HL-60/S4 (cell line): ENCODE measurements around the gene PLBD2.

Experiments
- in situ Hi-C: fragments of 300-500 bp; cut with MboI; formaldehyde crosslinking; loops from 2 replicates; pipeline ENCODE4 v1.14.3; 2022; ENCODE audit warnings: low sequenced_read_pairs

Gene PLBD2

GRCh38 chr12:113358381-113359132 is at the start of gene PLBD2:
Gene PLBD2, plus strand, starts transcription at chr12:113358587. Its CDS starts 14 bp downstream, at chr12:113358601.
- in situ Hi-C loops: no loop called here

- in situ Hi-C loops: no loop called here
These were observed 47.9 kb upstream of the PLBD2 start for GRCh38 chr12:113310489-113310888.

- in situ Hi-C loops: no loop called here
These were observed 44.3 kb upstream of the PLBD2 start for GRCh38 chr12:113314121-113314529.

GRCh38 chr12:113315358-113315757 is 43.0 kb upstream of the PLBD2 start:
- in situ Hi-C loops: no loop called here

GRCh38 chr12:113316155-113316554 is 42.2 kb upstream of the PLBD2 start:
- in situ Hi-C loops: no loop called here

- in situ Hi-C loops: no loop called here
These were observed 41.3 kb upstream of the PLBD2 start for GRCh38 chr12:113317122-113317521.

GRCh38 chr12:113318046-113318656 is 40.2 kb upstream of the PLBD2 start:
- in situ Hi-C loops: no loop called here

GRCh38 chr12:113318900-113319628 is 39.3 kb upstream of the PLBD2 start:
- in situ Hi-C loops: no loop called here

GRCh38 chr12:113320401-113320800 is 38.0 kb upstream of the PLBD2 start:
- in situ Hi-C loops: no loop called here

GRCh38 chr12:113322343-113322742 is 36.0 kb upstream of the PLBD2 start:
- in situ Hi-C loops: no loop called here

- in situ Hi-C loops: no loop called here
These were observed 32.5 kb upstream of the PLBD2 start for GRCh38 chr12:113325916-113326315.

- in situ Hi-C loops: no loop called here
These were observed 31.5 kb upstream of the PLBD2 start for GRCh38 chr12:113326775-113327395.

- in situ Hi-C loops: no loop called here
These were observed 30.0 kb upstream of the PLBD2 start for GRCh38 chr12:113328368-113328889.

- in situ Hi-C loops: no loop called here
These were observed 29.2 kb upstream of the PLBD2 start for GRCh38 chr12:113329022-113329790.

- in situ Hi-C loops: no loop called here
These were observed 28.5 kb upstream of the PLBD2 start for GRCh38 chr12:113329791-113330417.

GRCh38 chr12:113330505-113330904 is 27.9 kb upstream of the PLBD2 start:
- in situ Hi-C loops: no loop called here

GRCh38 chr12:113332688-113333417 is 25.5 kb upstream of the PLBD2 start:
- in situ Hi-C loops: no loop called here

GRCh38 chr12:113333418-113333750 is 25.0 kb upstream of the PLBD2 start:
- in situ Hi-C loops: no loop called here
